ENCODE measurements around the gene NFKBIB.
"Not testable (repeated sequence)": the region's sequence is repeated elsewhere in the genome, so short reads cannot be mapped to it uniquely, and the experiment has no call there.

The NFKBIB gene

GRCh38 chr19:38880882-38881609, 18.7 kb upstream of the NFKBIB start:
- Mint-ChIP-seq H3K27me3 (no peaks in the 10 kb centered on the region), H3K27ac (peak overlapping the region; percentile 77 to 91), H3K4me1 (ENCODE audit: low read depth in 2 of 2) (peaks cover 24 to 34% of the 10 kb centered on the region in 2 donors), H3K4me3 (peak overlapping the region in 1 of 2 donors; percentile 41), H3K36me3 (ENCODE audit: insufficient read depth) (peaks cover 58% of the 10 kb centered on the region), H3K9me3 (no peaks in the 10 kb centered on the region)
- DNase-seq (no peak), ATAC-seq (replicated peaks) (no peak)

DNA sequence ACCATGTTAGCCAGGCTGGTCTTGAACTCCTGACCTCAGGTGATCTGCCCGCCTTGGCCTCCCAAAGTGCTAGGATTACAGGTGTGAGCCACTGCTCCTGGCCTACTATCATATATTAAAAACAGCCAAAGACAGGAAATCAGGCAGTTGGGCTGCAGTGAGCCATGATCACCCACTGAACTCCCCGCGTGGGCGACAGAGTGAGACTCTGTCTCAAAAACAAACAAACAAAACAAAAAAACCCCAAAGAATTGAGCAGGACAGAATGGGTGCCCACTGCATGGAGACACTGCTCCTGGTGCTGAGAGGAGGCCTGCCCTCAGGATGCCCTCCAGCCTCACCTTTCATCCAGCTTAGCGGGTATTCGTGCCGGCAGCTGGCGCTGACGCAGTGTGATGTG, 16.5 kb upstream of the NFKBIB start:
- ATAC-seq (replicated peaks) (no peak), DNase-seq (no peak)
- Mint-ChIP-seq H3K27me3 (no peaks in the 10 kb centered on the region), H3K27ac (peak overlapping the region in 1 of 2 donors; percentile 78), H3K4me3 (no peak overlapping the region), H3K4me1 (ENCODE audit: low read depth in 2 of 2) (peaks cover 8 to 18% of the 10 kb centered on the region in 2 donors), H3K36me3 (ENCODE audit: insufficient read depth) (peaks cover 58% of the 10 kb centered on the region), H3K9me3 (no peaks in the 10 kb centered on the region)

- Mint-ChIP-seq H3K36me3 (ENCODE audit: insufficient read depth) (peaks cover 62% of the 10 kb centered on the region), H3K27ac (peak overlapping the region in 1 of 2 donors; percentile 73)
- not testable (repeated sequence) for H3K4me3 Mint-ChIP-seq; DNase-seq; H3K9me3 Mint-ChIP-seq; H3K4me1 Mint-ChIP-seq (ENCODE audit: low read depth in 2 of 2); H3K27me3 Mint-ChIP-seq; ATAC-seq (replicated peaks)
Measured at GRCh38 chr19:38884691-38885090, 15.1 kb upstream of the NFKBIB start.

DNA sequence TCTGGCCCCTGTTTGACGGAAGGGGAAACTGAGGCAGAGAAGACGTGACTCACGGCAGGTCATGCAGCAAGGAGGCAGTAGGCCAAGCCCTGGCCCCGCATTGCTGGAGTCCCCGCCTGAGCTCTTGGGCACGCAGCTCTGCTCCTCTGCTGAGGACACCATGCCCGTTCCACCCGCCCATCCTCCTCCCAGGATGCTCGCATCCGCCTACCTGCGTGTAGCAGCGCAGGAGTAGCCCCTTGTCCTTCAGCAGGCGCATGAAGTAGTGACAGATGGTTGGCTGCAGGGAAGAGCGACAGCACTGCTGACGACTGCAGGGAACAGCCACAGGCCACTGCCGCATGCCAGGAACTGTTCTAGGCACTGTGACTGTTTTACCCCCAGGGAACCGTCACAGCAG, 10.9 kb upstream of the NFKBIB start:
- DNase-seq (no peak), ATAC-seq (replicated peaks) (no peak)
- H3K9me3 Mint-ChIP-seq = no peaks in the 10 kb centered on the region
- H3K27ac Mint-ChIP-seq = no peak overlapping the region
- peaks cover 60% of the 10 kb centered on the region for H3K36me3 Mint-ChIP-seq (ENCODE audit: insufficient read depth)
- H3K4me1 Mint-ChIP-seq (ENCODE audit: low read depth in 2 of 2) = peaks cover 0 to 2% of the 10 kb centered on the region in 2 donors
- H3K4me3 Mint-ChIP-seq = no peak overlapping the region
- H3K27me3 Mint-ChIP-seq = no peaks in the 10 kb centered on the region

DNA sequence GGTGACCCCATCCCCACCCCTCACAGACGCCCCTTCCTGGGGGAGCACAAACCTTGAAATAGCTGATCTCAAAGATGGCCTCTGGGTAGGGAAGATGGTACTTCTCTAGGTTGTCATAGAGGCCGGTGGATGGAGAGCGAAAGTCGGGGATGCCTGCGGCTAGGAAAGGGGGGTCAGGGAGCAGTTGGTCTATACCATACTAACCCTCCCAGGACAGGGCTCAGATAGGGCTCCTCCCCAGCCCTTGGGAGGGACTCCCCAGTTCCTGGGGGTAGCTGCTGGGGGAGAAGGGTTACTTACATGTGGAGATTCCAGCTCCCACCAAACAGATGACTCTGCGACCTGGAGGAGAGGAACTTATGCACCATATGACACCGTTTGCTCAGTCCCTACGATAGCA, 10.0 kb upstream of the NFKBIB start:
- DNase-seq (no peak), ATAC-seq (replicated peaks) (no peak)
- no peak overlapping the region for H3K27ac Mint-ChIP-seq
- peaks cover 4 to 5% of the 10 kb centered on the region in 2 donors for H3K4me1 Mint-ChIP-seq (ENCODE audit: low read depth in 2 of 2)
- H3K9me3 Mint-ChIP-seq = no peaks in the 10 kb centered on the region
- H3K36me3 Mint-ChIP-seq (ENCODE audit: insufficient read depth) = peaks cover 61% of the 10 kb centered on the region
- no peaks in the 10 kb centered on the region for H3K27me3 Mint-ChIP-seq
- no peak overlapping the region for H3K4me3 Mint-ChIP-seq

DNA sequence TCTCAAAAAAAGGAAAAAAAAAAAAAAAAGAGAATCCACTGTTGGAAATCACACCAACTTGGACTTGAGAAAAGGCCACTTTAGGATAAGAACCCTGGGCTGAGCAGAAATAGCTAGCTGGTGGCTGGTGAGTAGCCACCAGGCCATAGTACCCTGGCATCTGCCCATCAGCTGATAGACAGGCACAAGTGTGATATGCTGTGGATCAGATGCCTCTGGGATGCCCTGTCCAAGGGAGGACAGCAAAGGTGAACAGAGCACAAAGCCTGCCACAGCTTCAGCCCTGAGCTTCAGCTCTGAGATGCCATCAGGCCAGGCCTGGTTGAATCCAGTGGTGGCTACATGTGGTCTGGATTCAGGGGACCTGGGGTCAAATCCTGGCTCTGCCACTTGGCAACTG, 9.1 kb upstream of the NFKBIB start:
- no peaks in the 10 kb centered on the region for H3K9me3 Mint-ChIP-seq
- no peak for DNase-seq
- no peak overlapping the region for H3K4me3 Mint-ChIP-seq
- peaks cover 5 to 10% of the 10 kb centered on the region in 2 donors for H3K4me1 Mint-ChIP-seq (ENCODE audit: low read depth in 2 of 2)
- H3K27ac Mint-ChIP-seq = peak overlapping the region in 1 of 2 donors; percentile 4
- ATAC-seq (replicated peaks) = no peak
- H3K27me3 Mint-ChIP-seq = no peaks in the 10 kb centered on the region
- peaks cover 56% of the 10 kb centered on the region for H3K36me3 Mint-ChIP-seq (ENCODE audit: insufficient read depth)

DNA sequence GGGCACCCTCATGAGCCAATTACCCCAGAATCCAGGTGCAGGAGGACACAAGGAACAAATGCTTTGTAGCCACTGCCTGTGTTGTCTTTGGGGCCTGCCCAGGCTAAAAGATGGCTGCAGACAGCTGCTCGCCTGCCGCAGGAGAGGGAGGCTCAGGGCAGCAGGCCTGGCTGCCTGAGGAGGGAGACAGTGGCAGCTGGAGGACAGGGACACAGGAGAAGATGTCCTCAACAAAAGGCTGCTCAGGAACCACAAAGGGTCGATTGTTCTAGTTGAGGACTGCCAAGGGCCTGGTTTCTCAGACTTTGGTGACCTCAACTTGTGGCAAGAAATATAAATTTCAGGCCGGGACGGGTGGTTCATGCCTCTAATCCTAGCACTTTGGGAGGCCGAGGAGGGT, 8.0 kb upstream of the NFKBIB start:
- no peaks in the 10 kb centered on the region for H3K27me3 Mint-ChIP-seq
- ATAC-seq (replicated peaks) (no peak), DNase-seq (no peak)
- peaks cover 8 to 12% of the 10 kb centered on the region in 2 donors for H3K4me1 Mint-ChIP-seq (ENCODE audit: low read depth in 2 of 2)
- peaks cover 52% of the 10 kb centered on the region for H3K36me3 Mint-ChIP-seq (ENCODE audit: insufficient read depth)
- no peak overlapping the region for H3K27ac Mint-ChIP-seq
- H3K9me3 Mint-ChIP-seq = no peaks in the 10 kb centered on the region
- H3K4me3 Mint-ChIP-seq = no peak overlapping the region

- Mint-ChIP-seq H3K9me3 (no peaks in the 10 kb centered on the region), H3K27ac (peak overlapping the region in 1 of 2 donors; percentile 59), H3K36me3 (ENCODE audit: insufficient read depth) (peaks cover 46% of the 10 kb centered on the region), H3K4me1 (ENCODE audit: low read depth in 2 of 2) (peaks cover 15 to 16% of the 10 kb centered on the region in 2 donors), H3K27me3 (no peaks in the 10 kb centered on the region), H3K4me3 (no peak overlapping the region)
- DNase-seq (no peak), ATAC-seq (replicated peaks) (no peak)
Measured at GRCh38 chr19:38892841-38893240, 6.9 kb upstream of the NFKBIB start.

- no peaks in the 10 kb centered on the region for H3K9me3 Mint-ChIP-seq
- H3K4me1 Mint-ChIP-seq (ENCODE audit: low read depth in 2 of 2) = peaks cover 19 to 21% of the 10 kb centered on the region in 2 donors
- no peak for DNase-seq
- no peak for ATAC-seq (replicated peaks)
- peaks cover 42% of the 10 kb centered on the region for H3K36me3 Mint-ChIP-seq (ENCODE audit: insufficient read depth)
- H3K4me3 Mint-ChIP-seq = no peak overlapping the region
- no peaks in the 10 kb centered on the region for H3K27me3 Mint-ChIP-seq
- H3K27ac Mint-ChIP-seq = peak overlapping the region in 1 of 2 donors; percentile 59
Measured at GRCh38 chr19:38893341-38893771, 6.4 kb upstream of the NFKBIB start.

GRCh38 chr19:38894968-38895367, 4.8 kb upstream of the NFKBIB start:
- no peaks in the 10 kb centered on the region for H3K9me3 Mint-ChIP-seq
- H3K27ac Mint-ChIP-seq = peak overlapping the region; percentile 13 to 74
- no peak overlapping the region for H3K4me3 Mint-ChIP-seq

GRCh38 chr19:38898788-38899446, 852 bp upstream of the NFKBIB start:
- Mint-ChIP-seq H3K4me3 (peak overlapping the region; percentile 91 to 96), H3K9me3 (no peaks in the 10 kb centered on the region), H3K27ac (peak overlapping the region; percentile 99 to 100), H3K27me3 (no peaks in the 10 kb centered on the region), H3K4me1 (ENCODE audit: low read depth in 2 of 2) (peaks cover 36 to 41% of the 10 kb centered on the region in 2 donors), H3K36me3 (ENCODE audit: insufficient read depth) (peaks cover 28% of the 10 kb centered on the region)
- DNase-seq = peak in 1 of 3 experiments; percentile 75
- ATAC-seq (replicated peaks) = peak; percentile 53

More at GRCh38 chr19:38894968-38895367, 4.8 kb upstream of the NFKBIB start:
- H3K4me1 Mint-ChIP-seq (ENCODE audit: low read depth in 2 of 2) = peaks cover 27 to 28% of the 10 kb centered on the region in 2 donors
- peaks cover 45% of the 10 kb centered on the region for H3K36me3 Mint-ChIP-seq (ENCODE audit: insufficient read depth)
- no peak for DNase-seq
- H3K27me3 Mint-ChIP-seq = no peaks in the 10 kb centered on the region
- ATAC-seq (replicated peaks) = no peak

GRCh38 chr19:38900202-38900629, 447 bp downstream of the NFKBIB start:
- Mint-ChIP-seq H3K27me3 (no peaks in the 10 kb centered on the region), H3K27ac (peak overlapping the region; percentile 99 to 100), H3K4me1 (ENCODE audit: low read depth in 2 of 2) (peaks cover 36 to 42% of the 10 kb centered on the region in 2 donors), H3K9me3 (no peaks in the 10 kb centered on the region), H3K36me3 (ENCODE audit: insufficient read depth) (peaks cover 32% of the 10 kb centered on the region), H3K4me3 (peak overlapping the region; percentile 91 to 96)
- DNase-seq = no peak
- ATAC-seq (replicated peaks) = no peak

DNA sequence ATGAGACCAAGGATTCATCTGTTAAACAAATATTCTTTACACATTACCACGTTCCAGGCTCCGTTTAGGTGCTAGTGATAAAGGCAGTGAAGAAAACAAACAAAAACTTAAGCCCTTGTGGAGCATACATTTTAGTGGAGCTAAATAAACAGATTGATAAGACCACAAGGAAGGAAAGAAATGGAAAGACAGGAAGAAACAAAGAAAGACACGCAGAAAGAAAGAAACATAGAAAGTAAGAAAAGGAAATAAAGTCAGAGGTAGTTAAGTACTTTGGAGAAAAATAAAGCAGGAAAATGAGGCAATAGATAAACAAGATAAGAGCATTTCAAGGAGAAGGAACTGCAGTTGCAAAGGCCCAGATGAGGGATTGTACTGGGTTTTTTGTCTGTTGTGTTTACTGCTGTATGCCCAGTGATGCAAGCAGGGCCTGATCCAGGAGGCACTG, 998 bp downstream of the NFKBIB start:
- H3K4me3 Mint-ChIP-seq = peak overlapping the region; percentile 91 to 96
- ATAC-seq (replicated peaks) = no peak
- peaks cover 36% of the 10 kb centered on the region for H3K36me3 Mint-ChIP-seq (ENCODE audit: insufficient read depth)
- H3K4me1 Mint-ChIP-seq (ENCODE audit: low read depth in 2 of 2) = peaks cover 33 to 41% of the 10 kb centered on the region in 2 donors
- no peak for DNase-seq
- H3K27ac Mint-ChIP-seq = peak overlapping the region; percentile 99 to 100
- H3K27me3 Mint-ChIP-seq = no peaks in the 10 kb centered on the region
- no peaks in the 10 kb centered on the region for H3K9me3 Mint-ChIP-seq

GRCh38 chr19:38901683-38902082, 1.9 kb downstream of the NFKBIB start:
- Mint-ChIP-seq H3K9me3 (no peaks in the 10 kb centered on the region), H3K27ac (peak overlapping the region in 1 of 2 donors; percentile 100), H3K27me3 (no peaks in the 10 kb centered on the region), H3K4me3 (peak overlapping the region; percentile 62 to 91), H3K4me1 (ENCODE audit: low read depth in 2 of 2) (peaks cover 32 to 39% of the 10 kb centered on the region in 2 donors), H3K36me3 (ENCODE audit: insufficient read depth) (peaks cover 45% of the 10 kb centered on the region)
- DNase-seq (no peak), ATAC-seq (replicated peaks) (no peak)

Data from effector memory CD8-positive, alpha-beta T cell (primary cell).